Measurements from ENCODE around the gene GDF9.
A peak's percentile ranks its signal among the peaks of the same experiment; 100 is the strongest.

The GDF9 gene

GRCh38 chr5:132813599-132814502 is 52.4 kb downstream of the GDF9 start:
- Histone ChIP-seq H3K4me2 (ENCODE audit: insufficient read depth, low read length, poor library complexity, severe bottlenecking) (peak overlapping the region; percentile 57), H3K27me3 (ENCODE audit: control insufficient read depth in 3 of 3, insufficient read depth in 3 of 3, low read depth in 1 of 3, low read length in 3 of 3) (peaks cover 20 to 94% (median 42%) of the 10 kb centered on the region in 3 experiments), H2BK15ac (ENCODE audit: low read length) (peak overlapping the region; percentile 37), H3K18ac (ENCODE audit: low read length) (peak overlapping the region; percentile 76), H3K9ac (ENCODE audit: low read depth, low read length, poor library complexity) (peak overlapping the region; percentile 4), H3K4me3 (ENCODE audit: low read length in 2 of 2) (peak overlapping the region in 1 of 2 donors; percentile 75), H3K4me1 (ENCODE audit: control insufficient read depth in 2 of 2, insufficient read depth in 1 of 2, low read depth in 1 of 2, low read length in 2 of 2) (peaks cover 0 to 2% of the 10 kb centered on the region in 2 donors), H2BK5ac (ENCODE audit: low read length) (no peak overlapping the region), H3K79me1 (ENCODE audit: low read depth, low read length) (peaks cover 3% of the 10 kb centered on the region), H3K27ac (replicated peaks; ENCODE audit: low read length) (no peak overlapping the region), H2BK120ac (ENCODE audit: low read depth, low read length) (no peak overlapping the region), H3K14ac (ENCODE audit: low read length) (no peak overlapping the region), H3K4ac (ENCODE audit: low read length) (no peak overlapping the region), H3K23ac (ENCODE audit: low read depth, low read length, poor library complexity) (peak overlapping the region; percentile 83), H3K36me3 (replicated peaks in 1 of 2; ENCODE audit: control insufficient read depth in 2 of 2, insufficient read depth in 2 of 2, low read length in 2 of 2) (no peaks in the 10 kb centered on the region), H4K8ac (ENCODE audit: low read depth, low read length) (no peak overlapping the region), H2AK5ac (ENCODE audit: low read depth, low read length) (peak overlapping the region; percentile 21), H2AFZ (ENCODE audit: low read length) (peak overlapping the region; percentile 89), H2BK12ac (ENCODE audit: low read length) (no peak overlapping the region), H3K9me3 (replicated peaks in 1 of 2; ENCODE audit: control insufficient read depth in 2 of 2, insufficient read depth in 1 of 2, low read depth in 1 of 2, low read length in 2 of 2) (peaks cover 6 to 8% of the 10 kb centered on the region in 2 donors), H4K91ac (ENCODE audit: low read depth, low read length, poor library complexity) (no peak overlapping the region)
- DNase-seq (ENCODE audit: low spot score), result no peak
- no CpG with 5 or more reads among the region's 110 CpGs for WGBS, 2 donors (ENCODE audit: extremely low coverage in 2 of 2, insufficient read length in 2 of 2, insufficient replicate concordance in 1 of 2)

- Histone ChIP-seq H3K14ac (ENCODE audit: low read length) (no peak within 1 kb of the TSS), H2BK120ac (ENCODE audit: low read depth, low read length) (no peak within 1 kb of the TSS), H2BK12ac (ENCODE audit: low read length) (no peak within 1 kb of the TSS), H3K27me3 (ENCODE audit: control insufficient read depth in 3 of 3, insufficient read depth in 3 of 3, low read depth in 1 of 3, low read length in 3 of 3) (peaks cover 20 to 95% (median 42%) of the 10 kb centered on the region in 3 experiments), H3K36me3 (replicated peaks in 1 of 2; ENCODE audit: control insufficient read depth in 2 of 2, insufficient read depth in 2 of 2, low read length in 2 of 2) (no peaks in the 10 kb centered on the region), H2BK15ac (ENCODE audit: low read length) (no peak within 1 kb of the TSS), H2AK5ac (ENCODE audit: low read depth, low read length) (peak within 1 kb of the TSS; percentile 21), H3K27ac (replicated peaks; ENCODE audit: low read length) (no peak within 1 kb of the TSS), H2BK5ac (ENCODE audit: low read length) (no peak within 1 kb of the TSS), H4K91ac (ENCODE audit: low read depth, low read length, poor library complexity) (no peak within 1 kb of the TSS), H4K8ac (ENCODE audit: low read depth, low read length) (no peak within 1 kb of the TSS), H3K4me2 (ENCODE audit: insufficient read depth, low read length, poor library complexity, severe bottlenecking) (peak within 1 kb of the TSS; percentile 57), H3K9me3 (replicated peaks in 1 of 2; ENCODE audit: control insufficient read depth in 2 of 2, insufficient read depth in 1 of 2, low read depth in 1 of 2, low read length in 2 of 2) (peaks cover 6 to 8% of the 10 kb centered on the region in 2 donors), H3K23ac (ENCODE audit: low read depth, low read length, poor library complexity) (no peak within 1 kb of the TSS), H3K9ac (ENCODE audit: low read depth, low read length, poor library complexity) (peak within 1 kb of the TSS; percentile 4), H2AFZ (ENCODE audit: low read length) (peak within 1 kb of the TSS; percentile 89), H3K18ac (ENCODE audit: low read length) (peak within 1 kb of the TSS; percentile 76), H3K4me1 (ENCODE audit: control insufficient read depth in 2 of 2, insufficient read depth in 1 of 2, low read depth in 1 of 2, low read length in 2 of 2) (peaks cover 0 to 2% of the 10 kb centered on the region in 2 donors), H3K4ac (ENCODE audit: low read length) (no peak within 1 kb of the TSS), H3K4me3 (ENCODE audit: low read length in 2 of 2) (peak within 1 kb of the TSS in 1 of 2 donors; percentile 75), H3K79me1 (ENCODE audit: low read depth, low read length) (peaks cover 3% of the 10 kb centered on the region)
- WGBS, 2 donors (ENCODE audit: extremely low coverage in 2 of 2, insufficient read length in 2 of 2, insufficient replicate concordance in 1 of 2), result no CpG with 5 or more reads among the region's 68 CpGs
- DNase-seq (ENCODE audit: low spot score), result no peak
Measured at GRCh38 chr5:132812781-132813598, 53.3 kb downstream of the GDF9 start, which contains the start of gene SOWAHA. TSS of gene SOWAHA (plus strand) at chr5:132813302. CDS start at chr5:132813622, 320 bp downstream.

- H4K8ac ChIP-seq (ENCODE audit: low read depth, low read length), result no peak overlapping the region
- no peak overlapping the region for H3K14ac ChIP-seq (ENCODE audit: low read length)
- no peak overlapping the region for H3K18ac ChIP-seq (ENCODE audit: low read length)
- H2AK5ac ChIP-seq (ENCODE audit: low read depth, low read length), result no peak overlapping the region
- no peak overlapping the region for H2BK120ac ChIP-seq (ENCODE audit: low read depth, low read length)
- peaks cover 3% of the 10 kb centered on the region for H3K79me1 ChIP-seq (ENCODE audit: low read depth, low read length)
- H2BK12ac ChIP-seq (ENCODE audit: low read length), result no peak overlapping the region
- no peak overlapping the region for H3K27ac ChIP-seq (replicated peaks; ENCODE audit: low read length)
- H3K27me3 ChIP-seq (ENCODE audit: control insufficient read depth in 3 of 3, insufficient read depth in 3 of 3, low read depth in 1 of 3, low read length in 3 of 3), result peaks cover 20 to 88% (median 42%) of the 10 kb centered on the region in 3 experiments
- H3K23ac ChIP-seq (ENCODE audit: low read depth, low read length, poor library complexity), result no peak overlapping the region
- no peak overlapping the region for H4K91ac ChIP-seq (ENCODE audit: low read depth, low read length, poor library complexity)
- H2BK5ac ChIP-seq (ENCODE audit: low read length), result no peak overlapping the region
- no peak overlapping the region for H3K4ac ChIP-seq (ENCODE audit: low read length)
- H3K4me1 ChIP-seq (ENCODE audit: control insufficient read depth in 2 of 2, insufficient read depth in 1 of 2, low read depth in 1 of 2, low read length in 2 of 2), result peaks cover 3 to 4% of the 10 kb centered on the region in 2 donors
- H3K9me3 ChIP-seq (replicated peaks in 1 of 2; ENCODE audit: control insufficient read depth in 2 of 2, insufficient read depth in 1 of 2, low read depth in 1 of 2, low read length in 2 of 2), result peaks cover 6 to 8% of the 10 kb centered on the region in 2 donors
- H2BK15ac ChIP-seq (ENCODE audit: low read length), result no peak overlapping the region
- no CpG with 5 or more reads among the region's 18 CpGs for WGBS, 2 donors (ENCODE audit: extremely low coverage in 2 of 2, insufficient read length in 2 of 2, insufficient replicate concordance in 1 of 2)
- no peak for DNase-seq (ENCODE audit: low spot score)
- no peak overlapping the region for H2AFZ ChIP-seq (ENCODE audit: low read length)
- no peak overlapping the region for H3K9ac ChIP-seq (ENCODE audit: low read depth, low read length, poor library complexity)
- H3K36me3 ChIP-seq (replicated peaks in 1 of 2; ENCODE audit: control insufficient read depth in 2 of 2, insufficient read depth in 2 of 2, low read length in 2 of 2), result no peaks in the 10 kb centered on the region
- H3K4me2 ChIP-seq (ENCODE audit: insufficient read depth, low read length, poor library complexity, severe bottlenecking), result no peak overlapping the region
- H3K4me3 ChIP-seq (ENCODE audit: low read length in 2 of 2), result no peak overlapping the region
Measured at GRCh38 chr5:132812123-132812765, 54.0 kb downstream of the GDF9 start.
